Testis (tissue), 3 donors: ENCODE measurements around the gene HOXB3. TPM values are rescaled to one million over a fixed set of nuclear protein-coding genes. Genes with fewer than 3 reads are reported as not detected.

Source experiments
- DNase-seq: peaks from one replicate; pipeline ENCODE4 v3.0.0-alpha.2; 2019
- H3K27ac ChIP-seq, 2 donors: fragments of 200-600 bp; sonication (generic); one replicate each; pipeline ENCODE4 v1.5.1; 2019
- H3K27me3 ChIP-seq: fragments of 200-600 bp; sonication (generic); one replicate; pipeline ENCODE4 v1.5.1; 2019
- H3K36me3 ChIP-seq: fragments of 200-600 bp; sonication (generic); one replicate; pipeline ENCODE4 v1.5.1; 2017; ENCODE audit warnings: low read depth; ENCODE audit errors: missing control alignments
- H3K4me1 ChIP-seq: fragments of 200-600 bp; sonication (generic); one replicate; pipeline ENCODE4 v1.5.1; 2019
- H3K4me3 ChIP-seq, 2 donors: fragments of 200-600 bp; sonication (generic); one replicate each; pipeline ENCODE4 v1.5.1; 2017 to 2019
- H3K9me3 ChIP-seq: fragments of 200-600 bp; sonication (generic); one replicate; pipeline ENCODE4 v1.5.1; 2017
- CTCF ChIP-seq, 3 experiments: fragments of 450-650 bp in 2 of 3; fragments of 200-600 bp in 1 of 3; sonication (generic) in 1 of 3; IDR thresholded peaks; one replicate each; pipeline ENCODE4 v1.5.1; 2016 to 2019; ENCODE audit warnings: antibody characterized with exemption in 3 of 3, mild to moderate bottlenecking in 2 of 3, moderate library complexity in 1 of 3
- POLR2A ChIP-seq: fragments of 450-650 bp; IDR thresholded peaks from one replicate; pipeline ENCODE4 v1.6.1; 2017; ENCODE audit warnings: antibody characterized with exemption, mild to moderate bottlenecking, moderate library complexity
- WGBS, 2 donors: methylation state at CpG; one replicate each; pipeline ENCODE4 v1.1.5; 2018; 5-methylcytosine and 5-hydroxymethylcytosine counted together
- intact Hi-C: fragments of 100-400 bp; cut with DNase I; formaldehyde crosslinking; loops from one replicate; pipeline ENCODE4 v1.15.1; 2023; ENCODE audit warnings: low total_unique reads
- polyA plus RNA-seq: library from polyadenylated mRNA; stranded (reverse); fragments of 350-450 nt; fragmentation: Illumina TruSeq; extraction: RNeasy Lipid Tissue Mini Kit (QIAGEN cat#74804); gene quantifications from one replicate; pipeline ENCODE4 v1.2.3, GENCODE V29; 2014; ENCODE audit warnings: low read depth, low replicate concordance; ENCODE audit not compliant: insufficient read depth
- total RNA-seq, 2 donors: library from RNA; depleted of rRNA; stranded (reverse); fragments of >200 nt; gene quantifications; one replicate each; pipeline ENCODE4 v1.2.3, GENCODE V29; 2016

HOXB3 gene
- total and polyA plus RNA-seq, 3 donors from 2014 or later = 9.2 to 11.4 (median 10.6) TPM

GRCh38 chr17:48594538-48595277 lies 4.7 kb upstream of the HOXB3 start:
- Histone ChIP-seq H3K4me3 (peak overlapping the region in 1 of 2 donors; percentile 30), H3K27ac (no peak overlapping the region), H3K4me1 (no peaks in the 10 kb centered on the region), H3K9me3 (no peaks in the 10 kb centered on the region), H3K36me3 (no peaks in the 10 kb centered on the region), H3K27me3 (no peaks in the 10 kb centered on the region)
- TF ChIP-seq CTCF (IDR thresholded peaks at IDR 0.05) = no peak
- TF ChIP-seq POLR2A = no peak
- intact Hi-C loops = loop anchor here (10.0 kb wide), 1 partner anchor 100 kb away; no protein-coding TSS in a partner anchor
- WGBS, 2 donors = 20 to 24% methylated on average over 12 to 25 of the region's 25 CpGs
- no peak for DNase-seq

GRCh38 chr17:48593840-48594537 lies 3.9 kb upstream of the HOXB3 start:
- Histone ChIP-seq H3K9me3 (no peaks in the 10 kb centered on the region), H3K4me1 (no peaks in the 10 kb centered on the region), H3K27ac (no peak overlapping the region), H3K36me3 (no peaks in the 10 kb centered on the region), H3K4me3 (peak overlapping the region; percentile 18 to 30), H3K27me3 (no peaks in the 10 kb centered on the region)
- WGBS, 2 donors = 6 to 10% methylated on average over 35 to 37 of the region's 37 CpGs
- intact Hi-C loops = loop anchor here (10.0 kb wide), 1 partner anchor 99 kb away; no protein-coding TSS in a partner anchor
- DNase-seq = peak; percentile 76
- TF ChIP-seq POLR2A (no peak), CTCF (IDR thresholded peaks at IDR 0.05) (peak in 2 of 3 experiments; percentile 64 to 65)

- TF ChIP-seq CTCF (IDR thresholded peaks at IDR 0.05) (no peak), POLR2A (no peak)
- WGBS, 2 donors = 1% methylated on average over 24 to 44 of the region's 50 CpGs
- Histone ChIP-seq H3K9me3 (no peaks in the 10 kb centered on the region), H3K27me3 (no peaks in the 10 kb centered on the region), H3K27ac (no peak within 1 kb of the TSS), H3K4me1 (no peaks in the 10 kb centered on the region), H3K36me3 (no peaks in the 10 kb centered on the region), H3K4me3 (peak within 1 kb of the TSS; percentile 18 to 30)
- intact Hi-C loops = loop anchor here (10.0 kb wide), 1 partner anchor 98 kb away; no protein-coding TSS in a partner anchor
- no peak for DNase-seq
Observed at GRCh38 chr17:48593126-48593829, 3.2 kb upstream of the HOXB3 start, which contains the start of gene HOXB5. Gene HOXB5 (minus strand): TSS chr17:48593779. CDS start chr17:48593682, 97 bp downstream.

GRCh38 chr17:48592577-48592976 lies 2.5 kb upstream of the HOXB3 start:
- no peak for TF ChIP-seq CTCF (IDR thresholded peaks at IDR 0.05)
- no peak for TF ChIP-seq POLR2A
- WGBS, 2 donors = 2 to 9% methylated on average over 14 of the region's 14 CpGs
- H3K36me3 ChIP-seq = no peaks in the 10 kb centered on the region
- H3K9me3 ChIP-seq = no peaks in the 10 kb centered on the region
- peak overlapping the region in 1 of 2 donors; percentile 30 for H3K4me3 ChIP-seq
- H3K27me3 ChIP-seq = no peaks in the 10 kb centered on the region
- intact Hi-C loops = loop anchor here (10.0 kb wide), 1 partner anchor 98 kb away; no protein-coding TSS in a partner anchor
- no peak for DNase-seq
- H3K27ac ChIP-seq = no peak overlapping the region
- H3K4me1 ChIP-seq = no peaks in the 10 kb centered on the region
